MM.1S (cell line): Measurements from ENCODE around the gene SETD2.
A peak's percentile ranks its signal among the peaks of the same experiment; 100 is the strongest.

ENCODE experiments used
- DNase-seq: peaks from one replicate; pipeline ENCODE4 v3.0.0-alpha.2; 2015
- H2AFZ ChIP-seq: fragments of 300-600 bp; sonication (generic); 2 replicates; pipeline ENCODE4 v1.6.0; 2016; ENCODE audit warnings: antibody characterized with exemption, low read length
- H3F3A ChIP-seq: fragments of 300-600 bp; sonication (generic); 2 replicates; pipeline ENCODE4 v1.6.1; 2016; ENCODE audit warnings: mild to moderate bottlenecking, antibody characterized with exemption, low read length, moderate library complexity, mixed read lengths; ENCODE audit not compliant: insufficient read depth
- H3K27ac ChIP-seq: fragments of 300-600 bp; sonication (generic); 2 replicates; pipeline ENCODE4 v1.5.1; 2016; ENCODE audit warnings: mild to moderate bottlenecking, low read length
- H3K27me3 ChIP-seq: fragments of 300-600 bp; sonication (generic); replicated peaks from 2 replicates; pipeline ENCODE4 v1.6.0; 2016; ENCODE audit warnings: low read length; ENCODE audit not compliant: insufficient read depth
- H3K36me3 ChIP-seq: fragments of 300-600 bp; sonication (generic); replicated peaks from 2 replicates; pipeline ENCODE4 v1.6.1; 2016; ENCODE audit warnings: mild to moderate bottlenecking, low read length, mixed read lengths; ENCODE audit not compliant: insufficient read depth
- H3K4me1 ChIP-seq: fragments of 300-600 bp; sonication (generic); 2 replicates; pipeline ENCODE4 v1.6.1; 2016; ENCODE audit warnings: low read length, mixed read lengths
- H3K4me2 ChIP-seq: fragments of 300-600 bp; sonication (generic); 2 replicates; pipeline ENCODE4 v1.6.0; 2016; ENCODE audit warnings: low read depth, low read length
- H3K4me3 ChIP-seq: fragments of 300-600 bp; sonication (generic); 2 replicates; pipeline ENCODE4 v1.5.1; 2016; ENCODE audit warnings: low read length, mixed read lengths
- H3K79me2 ChIP-seq: fragments of 300-600 bp; sonication (generic); 2 replicates; pipeline ENCODE4 v1.6.1; 2016; ENCODE audit warnings: mixed run types, low read length, mixed read lengths
- H3K9ac ChIP-seq: fragments of 300-600 bp; sonication (generic); 2 replicates; pipeline ENCODE4 v1.6.1; 2016; ENCODE audit warnings: low read length, mixed read lengths
- H3K9me2 ChIP-seq: fragments of 300-600 bp; sonication (generic); replicated peaks from 2 replicates; pipeline ENCODE4 v1.6.1; 2016; ENCODE audit warnings: mild to moderate bottlenecking, low read length, mixed read lengths; ENCODE audit not compliant: insufficient read depth
- H3K9me3 ChIP-seq: fragments of 300-600 bp; sonication (generic); replicated peaks from 2 replicates; pipeline ENCODE4 v1.6.1; 2016; ENCODE audit warnings: mild to moderate bottlenecking, low read length, mixed read lengths; ENCODE audit not compliant: insufficient read depth
- H4K20me1 ChIP-seq: fragments of 300-600 bp; sonication (generic); 2 replicates; pipeline ENCODE4 v1.6.1; 2016; ENCODE audit warnings: mild to moderate bottlenecking, low read length, moderate library complexity, mixed read lengths; ENCODE audit not compliant: insufficient read depth
- EZH2 ChIP-seq: fragments of 300-600 bp; sonication (generic); optimal IDR thresholded peaks from 2 replicates; pipeline ENCODE3; 2017; ENCODE audit warnings: low read depth, mild to moderate bottlenecking, antibody characterized with exemption, low read length, mixed read lengths
- EZH2phosphoT487 ChIP-seq: fragments of 300-600 bp; sonication (generic); IDR thresholded peaks from 2 replicates; pipeline ENCODE4 v1.6.1; 2018; ENCODE audit warnings: antibody characterized with exemption, low read length
- TF ChIP-seq, protein P1 (sequence below): fragments of 300-600 bp; sonication (generic); IDR thresholded peaks from 2 replicates; pipeline ENCODE4 v1.5.1; 2016; ENCODE audit warnings: antibody characterized with exemption, low read length, mixed read lengths

The SETD2 gene

DNA sequence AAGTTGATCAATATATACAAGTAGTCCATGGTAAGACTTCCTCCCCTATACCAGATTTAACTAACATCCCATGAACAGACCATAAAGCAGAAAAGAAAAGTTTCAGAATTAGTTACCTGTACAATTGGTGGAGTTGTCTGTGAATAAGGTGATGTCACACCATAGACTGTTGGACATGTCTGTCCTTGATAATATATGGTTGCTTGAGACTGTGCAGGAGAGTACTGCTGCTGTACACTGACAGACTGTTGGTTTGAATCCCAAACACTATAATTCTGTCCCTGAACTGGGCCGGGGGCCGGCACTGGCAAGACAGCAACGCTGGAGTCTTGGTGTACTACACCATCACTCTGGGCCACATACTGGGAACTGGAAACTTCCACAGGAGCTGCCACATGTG, 107.2 kb downstream of the SETD2 start:
- Histone ChIP-seq H3K9ac (no peak overlapping the region), H3K9me3 (no peaks in the 10 kb centered on the region), H3K4me1 (peaks cover 13% of the 10 kb centered on the region), H2AFZ (no peak overlapping the region), H3K79me2 (peaks cover 13% of the 10 kb centered on the region), H3K4me2 (no peak overlapping the region), H3K27ac (no peak overlapping the region), H3K27me3 (no peaks in the 10 kb centered on the region), H3K36me3 (no peaks in the 10 kb centered on the region), H3K4me3 (no peak overlapping the region), H3K9me2 (no peaks in the 10 kb centered on the region), H4K20me1 (no peaks in the 10 kb centered on the region), H3F3A (peaks cover 4% of the 10 kb centered on the region)
- no peak for TF ChIP-seq EZH2phosphoT487
- TF ChIP-seq EZH2, result no peak
- TF ChIP-seq, protein P1, sequence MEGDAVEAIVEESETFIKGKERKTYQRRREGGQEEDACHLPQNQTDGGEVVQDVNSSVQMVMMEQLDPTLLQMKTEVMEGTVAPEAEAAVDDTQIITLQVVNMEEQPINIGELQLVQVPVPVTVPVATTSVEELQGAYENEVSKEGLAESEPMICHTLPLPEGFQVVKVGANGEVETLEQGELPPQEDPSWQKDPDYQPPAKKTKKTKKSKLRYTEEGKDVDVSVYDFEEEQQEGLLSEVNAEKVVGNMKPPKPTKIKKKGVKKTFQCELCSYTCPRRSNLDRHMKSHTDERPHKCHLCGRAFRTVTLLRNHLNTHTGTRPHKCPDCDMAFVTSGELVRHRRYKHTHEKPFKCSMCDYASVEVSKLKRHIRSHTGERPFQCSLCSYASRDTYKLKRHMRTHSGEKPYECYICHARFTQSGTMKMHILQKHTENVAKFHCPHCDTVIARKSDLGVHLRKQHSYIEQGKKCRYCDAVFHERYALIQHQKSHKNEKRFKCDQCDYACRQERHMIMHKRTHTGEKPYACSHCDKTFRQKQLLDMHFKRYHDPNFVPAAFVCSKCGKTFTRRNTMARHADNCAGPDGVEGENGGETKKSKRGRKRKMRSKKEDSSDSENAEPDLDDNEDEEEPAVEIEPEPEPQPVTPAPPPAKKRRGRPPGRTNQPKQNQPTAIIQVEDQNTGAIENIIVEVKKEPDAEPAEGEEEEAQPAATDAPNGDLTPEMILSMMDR, result no peak
- DNase-seq, result no peak

DNA sequence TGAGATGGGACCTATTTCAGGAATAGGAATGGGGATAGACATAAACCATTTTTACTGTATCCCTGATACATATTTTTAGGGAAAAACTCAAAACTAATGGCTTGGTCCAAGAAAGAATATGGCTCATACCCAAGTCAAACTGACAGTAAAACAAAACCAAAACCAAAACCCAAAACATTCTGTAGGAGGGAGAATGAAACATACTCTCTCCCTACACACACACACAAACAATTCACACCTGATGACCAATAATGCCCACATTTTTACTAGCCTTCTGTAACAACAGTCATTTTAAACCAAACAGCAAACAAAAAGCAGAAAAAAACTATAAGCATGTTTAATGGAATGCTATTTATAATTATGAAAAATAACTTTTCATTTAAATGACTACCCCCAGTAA, 109.5 kb downstream of the SETD2 start:
- peak overlapping the region; percentile 31; the same call in 1 of the 2 replicates for H3K4me2 ChIP-seq
- H3K36me3 ChIP-seq, result no peaks in the 10 kb centered on the region
- no peak overlapping the region for H3K27ac ChIP-seq
- DNase-seq, result peak; percentile 52
- H3K79me2 ChIP-seq, result peaks cover 21% of the 10 kb centered on the region
- H4K20me1 ChIP-seq, result no peaks in the 10 kb centered on the region
- no peaks in the 10 kb centered on the region for H3K9me3 ChIP-seq
- H3K27me3 ChIP-seq, result no peaks in the 10 kb centered on the region
- TF ChIP-seq EZH2phosphoT487 (no peak), EZH2 (no peak)
- TF ChIP-seq, protein P1, result no peak
- H3K9me2 ChIP-seq, result no peaks in the 10 kb centered on the region
- no peak overlapping the region for H3K9ac ChIP-seq
- peaks cover 4% of the 10 kb centered on the region for H3F3A ChIP-seq
- no peak overlapping the region for H2AFZ ChIP-seq
- peaks cover 13% of the 10 kb centered on the region for H3K4me1 ChIP-seq
- H3K4me3 ChIP-seq, result no peak overlapping the region

DNA sequence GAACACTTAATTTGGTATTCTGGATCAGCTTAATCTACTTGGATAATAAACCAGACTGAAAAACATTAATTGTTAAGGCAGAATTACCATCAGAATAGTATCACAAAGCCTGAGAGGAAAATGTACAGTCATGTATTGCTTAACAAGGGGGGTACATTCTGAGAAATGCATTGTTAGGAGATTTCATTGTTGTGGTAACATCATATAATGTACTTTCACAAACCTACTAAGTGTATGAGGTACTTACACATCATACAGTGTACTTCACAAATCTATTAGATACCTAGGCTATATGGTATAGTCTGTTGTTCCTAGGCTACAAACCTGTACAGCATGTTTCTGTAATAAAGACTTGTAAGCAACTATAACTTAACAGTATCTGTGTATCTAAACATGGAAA, 116.2 kb downstream of the SETD2 start:
- Histone ChIP-seq H3K79me2 (peaks cover 10% of the 10 kb centered on the region), H3K4me2 (no peak overlapping the region), H3K4me3 (no peak overlapping the region), H4K20me1 (no peaks in the 10 kb centered on the region), H3K27me3 (no peaks in the 10 kb centered on the region), H2AFZ (no peak overlapping the region), H3K9me3 (no peaks in the 10 kb centered on the region), H3K4me1 (peaks cover 15% of the 10 kb centered on the region; the same call in 1 of the 2 replicates), H3F3A (no peaks in the 10 kb centered on the region), H3K9me2 (no peaks in the 10 kb centered on the region), H3K27ac (no peak overlapping the region), H3K36me3 (no peaks in the 10 kb centered on the region), H3K9ac (no peak overlapping the region)
- no peak for DNase-seq
- TF ChIP-seq EZH2, result no peak
- TF ChIP-seq EZH2phosphoT487, result no peak
- TF ChIP-seq, protein P1, result no peak
